Measurements from ENCODE around the gene MYO1H.

DNA sequence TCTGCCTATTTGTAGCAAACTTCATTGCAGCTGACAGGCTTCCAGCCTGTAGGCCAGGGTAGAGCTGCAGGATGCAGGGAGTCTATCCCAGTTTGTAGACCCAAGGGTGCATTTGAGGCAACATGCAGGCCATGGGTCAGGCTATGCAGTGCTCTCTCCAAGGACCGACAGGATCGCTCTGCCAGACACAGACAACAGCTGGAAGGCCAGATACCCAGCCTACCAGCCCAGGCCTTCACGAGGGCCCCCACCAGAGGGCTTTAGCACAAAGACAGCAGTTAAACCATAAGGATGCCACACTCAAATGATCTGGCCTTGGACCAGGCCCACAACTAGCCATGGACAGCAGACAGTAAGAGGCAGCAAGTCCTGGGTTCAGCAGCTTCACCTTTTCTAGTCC, 119.1 kb downstream of the MYO1H start:
- TF ChIP-seq, protein P1, sequence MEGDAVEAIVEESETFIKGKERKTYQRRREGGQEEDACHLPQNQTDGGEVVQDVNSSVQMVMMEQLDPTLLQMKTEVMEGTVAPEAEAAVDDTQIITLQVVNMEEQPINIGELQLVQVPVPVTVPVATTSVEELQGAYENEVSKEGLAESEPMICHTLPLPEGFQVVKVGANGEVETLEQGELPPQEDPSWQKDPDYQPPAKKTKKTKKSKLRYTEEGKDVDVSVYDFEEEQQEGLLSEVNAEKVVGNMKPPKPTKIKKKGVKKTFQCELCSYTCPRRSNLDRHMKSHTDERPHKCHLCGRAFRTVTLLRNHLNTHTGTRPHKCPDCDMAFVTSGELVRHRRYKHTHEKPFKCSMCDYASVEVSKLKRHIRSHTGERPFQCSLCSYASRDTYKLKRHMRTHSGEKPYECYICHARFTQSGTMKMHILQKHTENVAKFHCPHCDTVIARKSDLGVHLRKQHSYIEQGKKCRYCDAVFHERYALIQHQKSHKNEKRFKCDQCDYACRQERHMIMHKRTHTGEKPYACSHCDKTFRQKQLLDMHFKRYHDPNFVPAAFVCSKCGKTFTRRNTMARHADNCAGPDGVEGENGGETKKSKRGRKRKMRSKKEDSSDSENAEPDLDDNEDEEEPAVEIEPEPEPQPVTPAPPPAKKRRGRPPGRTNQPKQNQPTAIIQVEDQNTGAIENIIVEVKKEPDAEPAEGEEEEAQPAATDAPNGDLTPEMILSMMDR (IDR thresholded peaks at IDR 0.05), result no peak
- no peak for TF ChIP-seq EZH2 (IDR thresholded peaks at IDR 0.05)
- no peak for TF ChIP-seq EZH2phosphoT487 (IDR thresholded peaks at IDR 0.05)

Data from neural progenitor cell (in vitro differentiated cells).